GM19351 (cell line): ENCODE measurements around the gene KATNA1.
A peak's percentile ranks its signal among the peaks of the same experiment; 100 is the strongest.
"Not testable (repeated sequence)": the region's sequence is repeated elsewhere in the genome, so short reads cannot be mapped to it uniquely, and the experiment has no call there.

ENCODE experiments used
- ATAC-seq: cut with Tn5 transposase; IDR thresholded peaks from one replicate; pipeline ENCODE4 v1.9.1; 2021; ENCODE audit warnings: mild to moderate bottlenecking, moderate library complexity; ENCODE audit not compliant: unreplicated experiment

KATNA1 gene

DNA sequence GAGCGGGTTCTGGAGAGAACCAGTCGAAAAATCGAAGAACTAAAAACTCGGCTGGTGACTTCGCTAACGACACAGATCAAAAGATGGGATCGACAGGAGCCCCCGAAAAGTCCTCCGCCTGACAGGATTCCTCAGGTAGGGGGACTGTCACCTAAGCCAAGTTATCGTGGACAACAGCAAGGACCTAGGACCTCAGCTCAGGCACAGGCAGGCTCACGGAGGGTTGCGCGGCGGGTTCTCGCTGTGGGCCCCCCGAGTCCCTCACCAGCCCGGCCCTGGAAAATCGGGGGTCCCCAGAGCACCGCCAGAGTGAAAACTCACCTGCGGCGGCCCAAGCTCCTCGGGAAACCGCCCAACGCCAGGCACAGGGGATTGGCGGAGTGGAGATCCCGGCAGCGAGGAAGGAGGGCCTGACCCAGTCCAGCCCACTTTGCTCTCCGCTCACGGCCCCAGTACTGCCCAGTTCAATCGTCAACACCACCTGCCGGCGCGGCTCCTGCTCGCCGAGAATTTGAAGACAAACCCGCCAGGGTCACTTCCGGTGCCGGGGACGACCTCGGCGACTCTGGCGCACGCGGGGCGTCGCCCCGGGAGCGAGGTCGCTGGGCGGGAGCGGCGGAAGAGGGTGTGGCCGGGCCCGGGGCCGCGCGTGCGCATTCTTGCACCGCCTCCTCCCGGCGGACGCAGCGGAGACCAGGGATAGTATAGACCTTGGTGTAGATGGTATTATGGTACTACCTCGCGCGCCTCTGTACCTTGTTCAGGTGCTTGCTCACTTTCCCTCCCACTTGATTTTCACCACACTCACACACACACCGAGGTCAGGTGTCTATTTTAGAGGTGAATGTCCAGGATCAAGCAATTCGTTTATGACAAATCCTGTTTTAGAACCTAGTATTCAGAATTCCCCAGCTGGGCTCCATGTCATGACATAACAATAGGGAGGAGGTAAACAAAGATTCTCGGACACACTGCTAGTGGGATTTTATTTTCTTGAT lies at the start of gene KATNA1:
TSS of gene KATNA1 (minus strand) at position 567 of the 998 bp plus-strand sequence. CDS start 10,167 bp downstream, outside the sequence.
- ATAC-seq, result peak; percentile 81

DNA sequence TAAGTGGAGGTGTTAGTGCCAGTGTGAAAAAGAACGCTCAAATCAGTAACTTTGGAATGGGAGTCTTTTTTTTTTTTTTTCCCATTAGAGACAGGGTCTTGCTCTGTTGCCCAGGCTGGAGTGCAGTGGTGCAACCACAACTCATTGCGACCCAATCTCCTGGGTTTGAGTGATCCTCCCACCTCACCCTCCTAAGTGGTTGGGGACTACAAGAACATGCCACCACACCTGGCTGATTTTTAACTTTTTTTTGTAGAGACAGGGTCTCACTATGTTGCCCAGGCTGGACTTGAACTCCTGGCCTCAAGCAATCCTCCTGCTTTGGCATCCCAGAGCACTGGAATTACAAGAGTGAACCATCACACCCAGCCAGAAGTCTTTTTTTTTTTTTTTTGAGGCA lies 49.7 kb upstream of the KATNA1 start:
- ATAC-seq, result no peak

GRCh38 chr6:149696901-149697300 lies 48.4 kb upstream of the KATNA1 start:
- no peak for ATAC-seq

- ATAC-seq, result no peak
These were observed 46.4 kb upstream of the KATNA1 start for GRCh38 chr6:149694921-149695320.

GRCh38 chr6:149691201-149691600 lies 42.7 kb upstream of the KATNA1 start:
- no peak for ATAC-seq

- ATAC-seq, result no peak
These were observed 37.7 kb upstream of the KATNA1 start for GRCh38 chr6:149686230-149686629.

- ATAC-seq, result no peak
These were observed 34.8 kb upstream of the KATNA1 start for GRCh38 chr6:149683256-149683859.

GRCh38 chr6:149681845-149682244 lies 33.3 kb upstream of the KATNA1 start:
- ATAC-seq, result not testable (repeated sequence)

DNA sequence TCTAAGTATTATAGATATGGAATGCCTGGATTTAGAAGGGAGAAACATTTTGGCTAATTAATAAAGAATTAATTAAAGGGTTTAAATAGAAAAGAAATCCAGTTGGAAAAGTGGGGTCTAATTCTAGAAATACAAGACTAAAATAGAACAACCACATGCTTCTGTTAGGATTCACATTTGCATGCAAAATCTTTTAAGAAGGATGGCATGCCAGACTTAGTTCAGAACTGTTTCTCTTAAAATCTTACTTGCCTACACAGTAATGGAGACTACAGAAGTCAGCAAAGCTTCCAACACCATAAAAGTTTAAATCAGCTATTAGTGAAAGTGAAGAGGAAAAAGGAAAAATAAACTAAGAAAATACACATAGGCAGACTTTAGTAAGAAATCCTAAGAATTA lies 32.7 kb upstream of the KATNA1 start:
- ATAC-seq, result no peak

DNA sequence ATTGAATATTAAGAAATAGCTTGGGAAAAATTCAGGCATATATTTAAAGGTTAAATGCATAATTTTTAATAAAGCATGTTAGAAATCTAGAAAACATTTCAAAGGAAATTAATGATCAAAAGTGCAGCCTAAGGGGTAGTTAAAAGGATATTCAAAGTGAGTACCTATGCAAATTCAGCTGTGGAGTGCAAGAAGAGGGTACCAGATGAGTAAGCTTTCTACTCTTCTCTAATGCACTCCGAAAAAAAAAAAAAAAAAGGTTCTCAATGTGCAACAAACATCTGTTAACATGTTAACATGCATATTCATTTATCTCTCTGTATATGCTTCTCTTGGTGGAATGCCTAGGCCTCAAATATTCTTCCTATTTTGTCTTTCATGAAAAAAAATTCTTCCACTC lies 32.0 kb upstream of the KATNA1 start:
- ATAC-seq, result no peak

DNA sequence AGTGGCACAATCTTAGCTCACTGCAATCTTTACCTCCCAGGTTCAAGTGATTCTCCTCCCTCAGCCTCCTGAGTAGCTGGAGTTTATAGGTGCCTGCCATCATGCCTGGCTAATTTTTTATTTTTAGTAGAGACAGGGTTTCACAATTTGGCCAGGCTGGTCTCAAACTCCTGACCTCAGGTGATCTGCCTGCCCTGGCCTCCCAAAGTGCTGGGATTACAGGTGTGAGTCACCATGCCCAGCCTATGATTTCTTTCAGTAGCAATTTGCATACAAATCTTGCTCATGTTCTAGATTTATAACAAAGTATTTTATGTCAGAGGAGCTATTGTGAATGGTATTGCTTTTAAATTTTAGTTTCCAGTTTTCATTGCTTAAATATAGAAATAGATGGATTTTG lies 23.8 kb upstream of the KATNA1 start:
- not testable (repeated sequence) for ATAC-seq

- no peak for ATAC-seq
These were observed 11.5 kb upstream of the KATNA1 start for GRCh38 chr6:149660028-149660427.

DNA sequence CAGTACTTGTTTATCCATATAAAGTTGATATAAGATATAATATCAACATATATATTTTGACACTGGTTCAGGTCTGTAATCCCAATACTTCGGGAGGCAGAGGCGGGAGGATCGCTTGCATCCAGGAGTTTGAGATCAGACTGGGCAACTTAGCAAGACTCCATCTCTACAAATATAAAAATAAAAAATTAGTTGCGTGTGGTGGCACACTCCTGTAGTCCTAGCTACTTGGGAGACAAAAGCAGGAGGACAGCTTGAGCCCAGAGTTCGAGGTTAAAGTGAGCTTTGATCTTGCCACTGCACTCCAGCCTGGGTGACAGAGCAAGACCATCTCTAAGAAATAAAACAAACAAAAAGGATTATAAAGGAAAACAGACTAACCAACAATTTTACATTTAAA lies 8.9 kb upstream of the KATNA1 start:
- ATAC-seq, result no peak

DNA sequence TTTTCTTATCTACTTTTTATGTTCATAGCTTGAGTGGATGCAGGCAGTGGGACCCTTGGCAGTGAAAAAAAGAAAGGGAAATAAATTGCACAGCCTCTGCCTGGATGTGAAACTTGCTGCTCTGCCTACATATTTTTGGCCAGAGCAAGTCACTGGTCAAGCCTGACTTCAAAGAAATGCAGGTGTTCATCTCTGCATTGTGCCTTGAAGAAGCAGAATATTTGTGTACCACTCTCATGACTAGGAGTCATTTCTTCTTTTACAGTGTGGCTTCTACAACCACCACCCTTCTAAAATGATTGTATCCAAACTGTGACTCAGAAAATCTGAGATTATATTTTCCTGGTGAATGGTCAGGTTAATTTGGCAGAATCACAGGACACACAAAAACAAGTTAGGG lies 2.5 kb upstream of the KATNA1 start:
- peak; percentile 42 for ATAC-seq

DNA sequence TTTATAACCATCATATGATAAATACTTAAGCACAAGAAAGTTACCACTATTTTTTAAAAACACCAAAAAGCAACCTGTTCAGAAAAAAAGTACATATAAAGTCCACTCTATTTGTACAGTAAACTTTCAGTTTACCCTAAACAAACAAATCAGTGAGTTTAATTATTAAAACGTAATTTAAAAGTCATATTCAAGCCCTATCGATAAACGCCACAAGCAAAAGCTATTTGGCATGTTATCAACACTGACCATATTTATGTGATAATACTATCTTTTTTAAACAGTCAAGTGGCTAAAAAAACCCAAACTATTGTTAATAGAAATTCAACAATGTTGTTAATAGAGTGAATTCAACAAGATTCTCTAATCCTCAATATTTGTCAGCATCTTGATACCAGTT lies 1.9 kb downstream of the KATNA1 start:
- no peak for ATAC-seq

DNA sequence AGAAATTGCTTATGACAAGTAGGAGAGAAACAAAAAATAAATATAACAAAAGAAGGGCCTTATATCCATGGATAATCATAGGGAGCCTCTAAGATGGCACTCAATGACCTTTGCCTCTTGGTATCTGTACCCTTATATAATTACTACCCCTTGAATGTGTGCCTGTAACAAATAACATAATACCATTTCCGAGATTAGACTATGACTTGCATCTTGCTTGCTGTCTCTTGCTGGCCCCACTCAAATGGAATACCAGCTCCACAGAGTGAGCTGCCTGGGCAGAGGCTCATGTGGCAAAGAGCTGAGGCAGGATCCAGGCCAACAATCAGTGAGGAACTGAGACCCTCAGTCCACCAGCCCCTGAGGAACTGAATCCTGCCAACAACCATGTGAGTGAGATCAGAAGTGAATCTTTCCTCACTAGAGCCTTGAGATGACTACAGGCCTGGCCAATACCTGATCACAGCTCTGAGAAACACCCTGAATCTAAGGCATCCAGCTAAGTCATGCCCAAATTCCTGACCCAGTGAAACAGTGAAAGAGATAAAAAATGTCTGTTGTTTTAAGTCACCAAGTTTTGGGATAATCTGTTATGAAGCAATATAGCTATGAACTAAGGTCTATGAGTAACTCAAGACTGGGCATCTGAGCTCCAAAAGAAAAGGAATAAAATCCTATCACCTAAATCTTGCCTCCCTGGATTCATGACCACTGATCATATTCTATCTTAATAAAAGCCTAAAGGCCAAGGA lies 5.5 kb downstream of the KATNA1 start:
- peak; percentile 56 for ATAC-seq

DNA sequence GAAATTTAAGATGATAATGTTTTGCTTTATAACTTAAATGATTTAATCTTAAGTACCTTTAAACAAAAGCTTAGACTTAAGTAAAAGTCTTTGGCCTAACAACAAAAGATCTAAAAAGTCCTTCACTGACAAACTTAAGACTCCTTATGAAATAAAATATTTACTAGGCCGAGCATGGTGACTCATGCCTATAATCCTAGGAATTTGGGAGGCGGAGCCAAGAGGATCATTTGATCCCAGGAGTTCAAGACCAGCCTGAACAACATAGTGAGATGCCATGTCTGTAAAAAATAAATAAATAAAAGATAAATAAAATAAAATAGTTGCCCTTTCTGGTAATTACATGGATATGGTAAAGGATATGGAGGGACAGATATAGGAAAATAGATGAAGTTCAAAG lies 12.4 kb downstream of the KATNA1 start:
- no peak for ATAC-seq

DNA sequence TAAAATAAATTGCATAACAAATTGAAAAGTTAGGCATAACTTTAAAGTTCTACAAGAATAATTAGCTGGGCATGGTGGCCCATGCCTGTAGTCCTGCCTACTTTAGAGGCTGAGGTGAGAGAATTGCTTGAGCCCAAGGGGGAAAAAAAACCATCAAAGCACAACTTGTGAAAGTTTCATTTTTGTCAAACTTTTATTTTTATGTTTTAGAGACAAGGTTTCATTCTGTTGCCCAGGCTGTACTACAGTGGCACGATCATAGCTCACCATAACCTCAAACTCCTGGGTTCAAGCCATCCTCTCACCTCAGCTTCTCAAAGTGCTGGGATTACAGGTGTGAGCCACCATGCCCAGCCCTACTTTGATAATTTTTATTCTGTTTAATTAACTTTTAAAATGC lies 14.2 kb downstream of the KATNA1 start:
- no peak for ATAC-seq

- ATAC-seq, result peak; percentile 81
These were observed 19.5 kb downstream of the KATNA1 start for GRCh38 chr6:149628875-149629510.

- no peak for ATAC-seq
These were observed 20.8 kb downstream of the KATNA1 start for GRCh38 chr6:149627672-149628071.

DNA sequence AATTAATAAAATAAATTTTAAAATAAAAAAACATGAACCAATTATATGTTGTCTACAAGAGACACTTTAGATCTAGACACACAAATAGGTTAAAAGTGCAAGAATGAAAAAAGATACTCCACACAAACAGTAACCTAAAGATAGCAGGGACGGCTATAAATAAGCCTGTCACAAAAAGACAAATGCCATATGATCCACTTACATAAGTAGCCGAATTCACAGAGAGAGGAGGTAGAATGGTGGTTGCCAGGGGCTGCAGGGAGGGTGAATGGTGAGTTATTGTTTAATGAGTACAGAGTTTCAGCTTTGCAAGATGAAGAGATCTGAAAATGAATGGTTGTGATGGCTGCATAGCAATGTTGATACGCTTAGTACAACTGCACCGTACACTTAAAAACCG lies 32.7 kb downstream of the KATNA1 start:
- no peak for ATAC-seq
